K562 (cell line): ENCODE data around the gene PDIA2.
"Not testable (repeated sequence)": the region's sequence is repeated elsewhere in the genome, so short reads cannot be mapped to it uniquely, and the experiment has no call there.

Experiments used
- CEBPZ ChIP-seq: fragments of 150-350 bp; IDR thresholded peaks from 2 replicates; pipeline ENCODE4 v1.6.1; 2014; ENCODE audit warnings: low read depth, mild to moderate bottlenecking, low read length, borderline replicate concordance
- CTBP1 ChIP-seq: fragments of 450-650 bp; IDR thresholded peaks from 2 replicates; pipeline ENCODE4 v1.6.1; 2016; ENCODE audit warnings: borderline replicate concordance
- CTCF ChIP-seq, 3 experiments: IDR thresholded peaks in 2 of 3; conservative IDR thresholded peaks in 1 of 3; 2 replicates each; pipeline ENCODE4 v1.5.1; 2011 to 2012; ENCODE audit warnings: low read length in 3 of 3, mild to moderate bottlenecking in 3 of 3, control low read depth in 2 of 3, improper control_type of control experiment in 1 of 3, inconsistent platforms in 1 of 3, low read depth in 1 of 3, mixed read lengths in 1 of 3, moderate library complexity in 1 of 3; ENCODE audit not compliant: insufficient read depth in 2 of 3
- ELF4 ChIP-seq: fragments of 450-650 bp; formaldehyde crosslinking; IDR thresholded peaks from 2 replicates; pipeline ENCODE4 v1.4.0; 2022; ENCODE audit warnings: missing genetic modification characterization
- NBN ChIP-seq: fragments of 450-650 bp; IDR thresholded peaks from 2 replicates; pipeline ENCODE4 v1.6.1; 2016; ENCODE audit warnings: low read depth, mild to moderate bottlenecking
- NFATC3 ChIP-seq: fragments of 450-650 bp; IDR thresholded peaks from 2 replicates; pipeline ENCODE4 v1.6.1; 2017; ENCODE audit warnings: mild to moderate bottlenecking
- NFYB ChIP-seq: IDR thresholded peaks from 2 replicates; pipeline ENCODE4 v1.6.1; 2011; ENCODE audit warnings: mild to moderate bottlenecking, moderate library complexity; ENCODE audit not compliant: insufficient read length; ENCODE audit errors: extremely low read depth
- NR2C1 ChIP-seq, 2 experiments: fragments of 450-650 bp; IDR thresholded peaks; 2 replicates each; pipeline ENCODE4 v1.6.1; 2017; ENCODE audit warnings: mild to moderate bottlenecking in 2 of 2, antibody characterized with exemption in 1 of 2, inconsistent platforms in 1 of 2, missing compliant biosample characterization in 1 of 2, missing genetic modification characterization in 1 of 2
- SETDB1 ChIP-seq: IDR thresholded peaks from one replicate; pipeline ENCODE4 v1.6.1; 2012; ENCODE audit warnings: low read length, control low read depth, inconsistent platforms
- SREBF2 ChIP-seq: sonication (generic); formaldehyde crosslinking; IDR thresholded peaks from 2 replicates; pipeline ENCODE4 v1.4.0; 2020; ENCODE audit warnings: mild to moderate bottlenecking, missing genetic modification reagents
- STAT6 ChIP-seq: sonication (generic); formaldehyde crosslinking; IDR thresholded peaks from 2 replicates; pipeline ENCODE4 v1.8.1; 2023; ENCODE audit warnings: mild to moderate bottlenecking, missing genetic modification reagents
- TAF15 ChIP-seq: fragments of 200-400 bp; formaldehyde crosslinking; IDR thresholded peaks from 2 replicates; pipeline ENCODE4 v1.6.1; 2017; ENCODE audit warnings: mild to moderate bottlenecking, low read depth, low read length, moderate library complexity
- UBTF ChIP-seq, 2 experiments: IDR thresholded peaks; 2 replicates each; pipeline ENCODE4 v1.6.1; 2012; ENCODE audit warnings: improper control_type of control experiment in 2 of 2, low read depth in 2 of 2, low read length in 2 of 2, borderline replicate concordance in 1 of 2
- ZNF12 ChIP-seq: sonication (generic); formaldehyde crosslinking; IDR thresholded peaks from 2 replicates; pipeline ENCODE4 v1.4.0; 2020; ENCODE audit warnings: mild to moderate bottlenecking, missing genetic modification reagents

GRCh38 chr16:334861-335632 lies 52.1 kb downstream of the PDIA2 start:
- TF ChIP-seq STAT6; SETDB1; TAF15; CTCF (IDR thresholded peaks at IDR 0.05 in 2 of 3, conservative IDR thresholded peaks at IDR 0.05 in 1 of 3; ENCODE audit: insufficient read depth in 2 of 3, low read depth in 1 of 3, low read length in 3 of 3); NBN; NFATC3; SREBF2 (CRISPR knock-in tag); CTBP1; NR2C1 (IDR thresholded peaks at IDR 0.05); NR2C1 (tag; IDR thresholded peaks at IDR 0.05); CEBPZ; ZNF12 (CRISPR knock-in tag); ELF4 (CRISPR knock-in tag); UBTF (IDR thresholded peaks at IDR 0.05; ENCODE audit: borderline replicate concordance in 1 of 2, low read depth in 2 of 2, low read length in 2 of 2); NFYB: not testable (repeated sequence)
